ENCODE data around the gene CYLD.

Gene CYLD

DNA sequence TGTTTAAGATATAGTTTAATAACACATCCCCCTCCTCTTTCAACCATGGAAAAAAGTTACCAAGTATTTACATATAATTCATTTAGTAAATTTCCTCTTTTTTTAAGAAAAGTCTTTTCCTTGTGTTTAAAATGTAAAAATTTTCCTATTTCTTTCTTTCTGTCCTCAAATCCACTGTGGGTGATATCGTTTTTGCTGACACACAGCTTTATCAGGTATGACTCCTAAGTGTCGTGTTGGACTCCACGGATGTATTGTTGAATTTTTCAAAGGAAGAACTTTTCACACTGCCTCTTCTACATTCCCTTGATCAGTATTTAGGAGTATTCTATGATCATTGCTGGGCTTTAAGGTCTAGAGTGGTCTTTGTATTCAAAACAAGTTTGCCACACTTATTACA is 33.1 kb downstream of the CYLD start:
- TF ChIP-seq, protein P1, sequence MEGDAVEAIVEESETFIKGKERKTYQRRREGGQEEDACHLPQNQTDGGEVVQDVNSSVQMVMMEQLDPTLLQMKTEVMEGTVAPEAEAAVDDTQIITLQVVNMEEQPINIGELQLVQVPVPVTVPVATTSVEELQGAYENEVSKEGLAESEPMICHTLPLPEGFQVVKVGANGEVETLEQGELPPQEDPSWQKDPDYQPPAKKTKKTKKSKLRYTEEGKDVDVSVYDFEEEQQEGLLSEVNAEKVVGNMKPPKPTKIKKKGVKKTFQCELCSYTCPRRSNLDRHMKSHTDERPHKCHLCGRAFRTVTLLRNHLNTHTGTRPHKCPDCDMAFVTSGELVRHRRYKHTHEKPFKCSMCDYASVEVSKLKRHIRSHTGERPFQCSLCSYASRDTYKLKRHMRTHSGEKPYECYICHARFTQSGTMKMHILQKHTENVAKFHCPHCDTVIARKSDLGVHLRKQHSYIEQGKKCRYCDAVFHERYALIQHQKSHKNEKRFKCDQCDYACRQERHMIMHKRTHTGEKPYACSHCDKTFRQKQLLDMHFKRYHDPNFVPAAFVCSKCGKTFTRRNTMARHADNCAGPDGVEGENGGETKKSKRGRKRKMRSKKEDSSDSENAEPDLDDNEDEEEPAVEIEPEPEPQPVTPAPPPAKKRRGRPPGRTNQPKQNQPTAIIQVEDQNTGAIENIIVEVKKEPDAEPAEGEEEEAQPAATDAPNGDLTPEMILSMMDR (IDR thresholded peaks at IDR 0.05; ENCODE audit: control insufficient read depth, insufficient read depth, low read depth, low read length, missing control alignments), result no peak
- DNase-seq (ENCODE audit: low read depth), result no peak
- no peak overlapping the region for H3K4me3 ChIP-seq (ENCODE audit: control insufficient read depth, low read depth, low read length)

DNA sequence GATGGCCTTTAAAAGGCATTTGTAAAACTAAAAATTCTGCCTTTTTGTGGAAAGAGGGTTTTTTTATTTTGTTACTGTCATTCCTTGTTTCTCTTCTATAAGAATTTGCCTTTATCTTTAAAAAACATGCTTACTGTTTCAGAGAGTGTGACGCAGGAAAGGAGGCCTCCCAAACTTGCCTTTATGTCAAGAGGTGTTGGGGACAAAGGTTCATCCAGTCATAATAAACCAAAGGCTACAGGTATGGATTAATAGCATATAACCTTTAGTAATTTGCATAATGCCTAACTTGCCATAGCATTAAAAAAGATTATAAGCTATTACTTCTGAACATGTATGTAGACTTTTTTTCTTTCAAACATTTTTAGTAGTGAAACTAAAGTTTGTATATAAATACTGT is 34.2 kb downstream of the CYLD start:
- TF ChIP-seq, protein P1 (IDR thresholded peaks at IDR 0.05; ENCODE audit: control insufficient read depth, insufficient read depth, low read depth, low read length, missing control alignments), result no peak
- no peak for DNase-seq (ENCODE audit: low read depth)
- H3K4me3 ChIP-seq (ENCODE audit: control insufficient read depth, low read depth, low read length), result no peak overlapping the region

DNA sequence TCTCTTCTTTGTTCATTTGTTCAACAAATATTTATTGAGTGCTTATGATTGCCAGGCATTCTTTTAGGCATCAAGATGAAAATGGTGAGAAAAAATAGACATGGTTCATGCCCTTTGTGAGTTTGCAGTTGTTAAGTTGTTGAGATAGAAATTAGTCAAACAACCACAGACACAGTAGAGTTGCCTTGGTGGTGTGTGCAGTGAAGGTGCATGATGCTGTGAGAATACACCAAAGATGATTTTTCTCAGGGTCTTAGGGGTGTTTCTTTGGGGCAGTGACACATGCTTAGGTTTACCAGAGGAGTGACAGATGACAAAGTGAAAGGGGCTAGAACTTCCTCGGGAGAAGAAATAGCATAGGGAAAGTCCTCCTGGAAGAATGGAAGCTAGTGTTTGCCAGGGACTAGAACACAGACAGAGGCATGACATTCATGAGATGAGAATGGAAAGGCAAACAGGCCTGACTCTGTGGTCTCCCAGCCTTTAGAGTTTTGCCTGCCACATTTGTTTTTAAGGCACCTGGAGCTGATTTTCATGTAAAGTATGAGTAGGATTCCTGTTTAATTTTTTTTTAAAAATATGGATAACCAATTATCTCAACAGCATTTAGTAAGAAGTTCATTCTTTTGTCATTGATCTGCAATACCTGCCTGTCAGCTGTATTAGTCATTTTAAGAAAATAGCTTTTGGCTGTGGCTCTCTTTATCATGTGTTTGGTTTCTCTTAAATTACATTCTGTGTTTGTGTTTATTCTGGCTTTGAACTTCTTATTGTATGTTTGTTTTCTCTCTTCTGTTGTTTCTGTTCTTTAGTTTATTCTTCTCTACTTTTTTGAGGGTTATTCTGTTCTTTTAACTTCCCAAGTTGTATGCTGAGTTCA is 36.6 kb downstream of the CYLD start:
- no peak for DNase-seq (ENCODE audit: low read depth)
- H3K4me3 ChIP-seq (ENCODE audit: control insufficient read depth, low read depth, low read length), result no peak overlapping the region
- TF ChIP-seq, protein P1 (IDR thresholded peaks at IDR 0.05; ENCODE audit: control insufficient read depth, insufficient read depth, low read depth, low read length, missing control alignments), result no peak

DNA sequence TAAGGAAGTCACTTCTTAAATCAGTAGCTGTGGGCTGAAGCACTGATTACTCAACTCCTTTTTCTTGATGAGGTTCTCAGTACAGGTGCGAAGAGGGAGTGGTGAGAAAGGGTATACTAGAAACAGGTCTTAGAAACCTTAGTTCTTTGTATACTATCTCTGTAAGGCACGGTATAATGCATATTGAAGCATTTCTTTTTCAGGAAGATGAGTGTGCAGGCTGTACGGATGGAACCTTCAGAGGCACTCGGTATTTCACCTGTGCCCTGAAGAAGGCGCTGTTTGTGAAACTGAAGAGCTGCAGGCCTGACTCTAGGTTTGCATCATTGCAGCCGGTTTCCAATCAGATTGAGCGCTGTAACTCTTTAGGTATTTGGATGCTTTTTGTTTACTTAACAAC is 39.2 kb downstream of the CYLD start:
- DNase-seq (ENCODE audit: low read depth), result no peak
- H3K4me3 ChIP-seq (ENCODE audit: control insufficient read depth, low read depth, low read length), result no peak overlapping the region
- TF ChIP-seq, protein P1 (IDR thresholded peaks at IDR 0.05; ENCODE audit: control insufficient read depth, insufficient read depth, low read depth, low read length, missing control alignments), result no peak

DNA sequence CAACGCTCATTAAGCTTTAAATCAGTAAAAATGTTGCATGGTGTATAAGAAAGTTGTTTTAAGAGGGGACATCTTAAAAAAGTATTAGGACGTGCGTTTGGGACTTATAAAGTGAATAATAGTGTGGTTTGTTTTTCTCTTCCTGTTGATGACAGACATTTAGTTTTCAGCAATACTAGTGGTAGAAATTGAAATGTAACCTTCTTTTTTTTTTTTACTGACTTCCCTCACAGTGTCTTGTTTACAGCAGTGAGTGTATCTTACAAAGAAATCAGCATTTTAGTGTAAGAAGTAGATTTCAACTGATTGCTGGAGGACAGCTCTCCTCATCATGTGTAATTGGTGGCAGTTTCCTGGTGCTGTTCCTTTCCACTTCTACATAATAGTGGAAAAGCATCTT is 39.6 kb downstream of the CYLD start:
- no peak for DNase-seq (ENCODE audit: low read depth)
- TF ChIP-seq, protein P1 (IDR thresholded peaks at IDR 0.05; ENCODE audit: control insufficient read depth, insufficient read depth, low read depth, low read length, missing control alignments), result no peak
- no peak overlapping the region for H3K4me3 ChIP-seq (ENCODE audit: control insufficient read depth, low read depth, low read length)

DNA sequence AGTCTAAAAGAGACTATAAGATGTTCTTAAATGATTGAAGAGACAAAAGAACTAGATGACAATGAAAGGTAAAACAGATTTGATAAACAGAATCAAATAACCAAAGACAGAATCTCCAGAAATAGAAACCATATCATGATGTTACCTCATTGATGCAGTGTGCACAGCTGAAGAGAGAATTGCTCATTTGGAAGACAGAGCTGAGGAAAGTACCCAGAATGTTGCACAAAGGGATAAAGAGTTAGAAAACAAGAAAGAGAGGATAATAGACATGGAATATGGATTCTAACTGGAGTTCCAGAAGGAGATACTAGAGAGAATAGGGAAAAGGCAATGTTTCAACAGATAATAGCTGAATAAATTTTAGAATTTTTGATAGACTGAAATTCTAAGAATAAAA is 47.9 kb downstream of the CYLD start:
- TF ChIP-seq, protein P1 (IDR thresholded peaks at IDR 0.05; ENCODE audit: control insufficient read depth, insufficient read depth, low read depth, low read length, missing control alignments), result no peak
- no peak overlapping the region for H3K4me3 ChIP-seq (ENCODE audit: control insufficient read depth, low read depth, low read length)
- DNase-seq (ENCODE audit: low read depth), result no peak
